Central memory CD4-positive, alpha-beta T cell (primary cell): ENCODE results near the gene IQGAP2.

Experiments
- DNase-seq: peaks from one replicate; pipeline ENCODE4 v3.0.0; 2022

The IQGAP2 gene

GRCh38 chr5:76479973-76480667 lies 77.0 kb downstream of the IQGAP2 start:
- no peak for DNase-seq

- DNase-seq: no peak
These were observed 79.9 kb downstream of the IQGAP2 start for GRCh38 chr5:76482984-76483383.

- no peak for DNase-seq
These were observed 80.3 kb downstream of the IQGAP2 start for GRCh38 chr5:76483433-76483832.

GRCh38 chr5:76483881-76484280 lies 80.8 kb downstream of the IQGAP2 start:
- DNase-seq: no peak

GRCh38 chr5:76485511-76485910 lies 82.4 kb downstream of the IQGAP2 start:
- DNase-seq: no peak

DNA sequence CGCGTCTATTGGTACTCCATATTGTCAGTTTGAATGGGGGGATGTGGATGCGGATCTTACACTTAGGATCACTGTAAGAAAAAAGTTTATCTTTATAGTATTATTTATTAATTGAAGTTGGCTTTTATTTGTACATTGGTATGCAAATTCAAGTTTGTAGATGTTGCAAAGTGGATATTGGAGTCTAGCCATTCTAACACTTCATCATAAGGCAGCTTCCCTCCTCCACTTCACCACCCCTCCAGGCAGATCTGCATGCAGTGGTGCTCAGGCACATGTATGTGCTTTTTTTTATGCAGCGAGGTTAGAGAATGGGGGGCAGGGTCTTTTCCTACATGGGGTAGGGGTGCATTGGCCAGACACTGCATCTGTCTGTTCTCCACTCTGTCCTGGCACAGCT lies 84.3 kb downstream of the IQGAP2 start:
- no peak for DNase-seq

GRCh38 chr5:76487821-76488220 lies 84.7 kb downstream of the IQGAP2 start:
- no peak for DNase-seq

- DNase-seq: no peak
These were observed 85.9 kb downstream of the IQGAP2 start for GRCh38 chr5:76488969-76489368.

- DNase-seq: no peak
These were observed 87.0 kb downstream of the IQGAP2 start for GRCh38 chr5:76489877-76490688.

DNA sequence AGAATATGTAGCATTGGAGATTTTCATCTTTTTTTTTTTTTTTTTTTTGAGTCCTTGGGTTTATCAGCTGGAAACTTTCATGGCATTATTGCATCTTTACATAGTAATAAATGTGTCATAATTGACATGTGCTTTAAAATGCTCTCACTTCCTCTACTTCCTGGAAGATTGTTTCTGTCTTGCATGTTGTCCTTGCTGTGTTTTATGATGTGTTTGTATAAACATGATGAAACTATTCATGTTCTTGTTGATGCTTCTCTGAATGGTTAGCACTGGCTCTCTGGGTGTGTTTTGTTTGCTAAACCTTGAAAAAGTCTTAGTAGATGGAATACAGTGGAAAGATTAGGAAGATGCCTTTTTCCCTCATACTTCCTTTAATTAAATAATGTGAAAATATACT lies 87.9 kb downstream of the IQGAP2 start:
- no peak for DNase-seq

DNA sequence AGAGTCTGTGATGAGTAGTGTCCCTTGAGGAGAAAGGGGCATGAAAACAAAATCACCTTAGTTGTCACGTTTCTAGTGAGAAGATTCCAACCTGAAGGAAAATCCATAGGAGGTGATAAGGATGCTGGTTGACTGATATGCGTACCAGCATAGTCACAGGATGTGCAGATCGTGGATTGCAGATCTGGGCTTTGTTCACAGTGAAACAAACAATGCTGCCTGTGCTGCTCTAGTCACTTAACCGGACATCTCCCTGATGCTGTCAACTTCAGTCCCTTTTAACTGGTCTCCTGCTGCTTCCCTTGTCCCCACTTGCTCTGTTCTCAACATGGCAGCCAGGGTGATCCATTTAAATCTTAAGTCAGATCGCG lies 89.7 kb downstream of the IQGAP2 start:
- no peak for DNase-seq

GRCh38 chr5:76493190-76493837 lies 90.2 kb downstream of the IQGAP2 start:
- DNase-seq: no peak

- no peak for DNase-seq
These were observed 91.1 kb downstream of the IQGAP2 start for GRCh38 chr5:76494201-76494600.

GRCh38 chr5:76495870-76496269 lies 92.8 kb downstream of the IQGAP2 start:
- no peak for DNase-seq

- DNase-seq: no peak
These were observed 94.0 kb downstream of the IQGAP2 start for GRCh38 chr5:76497065-76497460.

- DNase-seq: no peak
These were observed 95.1 kb downstream of the IQGAP2 start for GRCh38 chr5:76497986-76498717.

DNA sequence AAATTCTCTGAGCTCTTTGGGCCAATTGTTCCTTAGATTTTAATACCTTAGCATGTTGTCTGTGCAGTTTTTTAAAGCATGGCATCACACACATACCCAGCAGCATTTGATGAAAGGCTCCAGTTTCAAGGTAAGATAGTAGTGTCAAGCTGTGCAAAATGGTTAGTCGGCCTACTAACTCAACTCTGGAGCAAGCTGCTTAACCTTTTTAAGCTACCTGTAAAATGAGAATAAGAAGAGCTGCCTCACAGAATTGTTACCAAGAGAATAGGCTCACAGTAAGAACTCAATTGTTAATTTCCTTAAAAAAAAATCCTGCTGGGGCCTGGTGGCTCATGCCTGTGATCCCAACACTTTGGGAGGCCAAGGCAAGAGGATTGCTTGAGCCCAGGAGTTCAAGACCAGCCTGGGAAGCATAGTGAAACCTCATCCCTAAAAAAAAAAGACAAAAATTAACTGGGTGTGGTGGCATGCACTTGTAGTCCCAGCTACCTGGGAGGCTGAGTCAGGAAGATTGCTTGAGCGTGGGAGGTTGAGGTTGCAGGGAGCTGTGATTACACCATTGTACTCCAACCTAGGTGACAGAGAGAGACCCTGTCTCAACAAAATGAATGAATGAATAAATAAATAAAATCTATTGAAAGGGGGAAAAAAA lies 96.5 kb downstream of the IQGAP2 start:
- no peak for DNase-seq

DNA sequence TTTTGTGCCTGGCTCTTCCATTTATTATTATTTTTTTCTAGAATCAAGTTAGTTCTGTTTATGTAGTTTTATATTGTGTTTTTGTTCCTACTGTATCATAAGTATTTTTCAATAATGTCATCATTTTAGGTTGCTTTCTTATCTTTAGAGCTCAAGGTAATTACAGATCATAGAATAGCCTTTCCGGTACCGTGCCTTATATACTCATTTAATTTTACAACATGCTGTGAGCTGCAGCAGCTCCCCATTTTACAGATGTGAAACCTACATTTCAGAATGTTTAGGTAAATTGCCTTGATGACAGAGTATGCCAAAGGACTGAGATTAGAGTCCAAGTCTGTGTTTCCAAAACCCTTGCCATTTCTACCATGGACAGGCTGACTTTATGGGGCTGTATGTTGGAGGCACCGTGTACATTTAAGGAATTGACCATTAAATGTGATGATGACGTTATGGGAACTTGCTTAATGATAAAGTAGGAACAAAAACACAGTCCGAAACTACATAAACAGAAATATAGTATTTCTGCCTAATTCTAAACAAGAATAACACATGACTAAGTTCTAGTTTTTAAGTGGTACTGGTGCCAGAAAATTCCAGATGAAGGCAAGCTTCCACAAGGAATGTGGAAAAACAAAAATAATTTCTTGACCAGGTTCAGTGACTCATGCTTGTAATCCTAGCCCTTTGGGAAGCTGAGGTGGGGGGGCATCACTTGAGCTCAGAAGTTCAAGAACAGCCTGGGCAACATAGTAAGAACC lies 97.7 kb downstream of the IQGAP2 start:
- DNase-seq: no peak

GRCh38 chr5:76503929-76504328 lies 100.8 kb downstream of the IQGAP2 start:
- DNase-seq: no peak

GRCh38 chr5:76504901-76505564 lies 101.9 kb downstream of the IQGAP2 start:
- DNase-seq: no peak

GRCh38 chr5:76513476-76513875 lies 110.4 kb downstream of the IQGAP2 start:
- no peak for DNase-seq
